Aorta (tissue), 5 donors: ENCODE results near the gene ZNF784. TPM values are rescaled to one million over a fixed set of nuclear protein-coding genes. Genes with fewer than 3 reads are reported as not detected.
A peak's percentile ranks its signal among the peaks of the same experiment; 100 is the strongest.

Experiments used
- ATAC-seq: fragments of 200-7000 bp; cut with Tn5 transposase; one replicate; pipeline ENCODE4 v1.9.1; 2022; ENCODE audit warnings: moderate library complexity; ENCODE audit not compliant: low FRiP score
- DNase-seq, 2 donors: peaks; one replicate each; pipeline ENCODE4 v3.0.0-alpha.2; 2020
- H3K27ac ChIP-seq, 2 donors: one replicate each; pipeline ENCODE4 v1.5.1; 2013; ENCODE audit warnings: low read length in 2 of 2, mild to moderate bottlenecking in 2 of 2, moderate library complexity in 2 of 2, control low read depth in 1 of 2, inconsistent platforms in 1 of 2, low read depth in 1 of 2
- H3K27me3 ChIP-seq, 2 donors: one replicate each; pipeline ENCODE4 v1.6.1; 2013; ENCODE audit warnings: control low read depth in 1 of 2, low read length in 1 of 2, mild to moderate bottlenecking in 1 of 2, moderate library complexity in 1 of 2; ENCODE audit not compliant: insufficient read depth in 2 of 2, control insufficient read depth in 1 of 2
- H3K36me3 ChIP-seq, 2 donors: one replicate each; pipeline ENCODE4 v1.6.1; 2013; ENCODE audit warnings: control low read depth in 1 of 2, low read length in 1 of 2, mild to moderate bottlenecking in 1 of 2; ENCODE audit not compliant: insufficient read depth in 2 of 2, control insufficient read depth in 1 of 2
- H3K4me1 ChIP-seq, 2 donors: one replicate each; pipeline ENCODE4 v1.6.1; 2013; ENCODE audit warnings: low read length in 2 of 2, control low read depth in 1 of 2, mild to moderate bottlenecking in 1 of 2, moderate library complexity in 1 of 2; ENCODE audit not compliant: insufficient read depth in 2 of 2, control insufficient read depth in 1 of 2
- H3K4me3 ChIP-seq, 2 donors: one replicate each; pipeline ENCODE4 v1.5.1; 2013; ENCODE audit warnings: low read length in 2 of 2, control low read depth in 1 of 2, mild to moderate bottlenecking in 1 of 2
- H3K9me3 ChIP-seq: one replicate; pipeline ENCODE4 v1.6.1; 2013; ENCODE audit warnings: mild to moderate bottlenecking, low read length; ENCODE audit not compliant: control insufficient read depth
- WGBS, 2 donors: extraction: QIAGEN DNeasy Blood & Tissue Kit; methylation state at CpG; one replicate each; pipeline ENCODE4 v1.1.7; 2013; 5-methylcytosine and 5-hydroxymethylcytosine counted together
- intact Hi-C, 2 donors: fragments of 100-400 bp; cut with DNase I; formaldehyde crosslinking; loops; one replicate each; pipeline versions ENCODE4 v1.14.2 to v1.15.0; 2022
- polyA plus RNA-seq, 2 donors: library from polyadenylated mRNA; stranded (reverse); fragments of 200-250 nt; gene quantifications; one replicate each; pipeline ENCODE4 v1.2.3, GENCODE V29; 2013
- total RNA-seq, 2 donors: library from RNA; stranded (reverse); fragmentation: NEBNext Ultra II Directional; extraction: Animal tissue kit (Norgen Biotek cat#: 25700); gene quantifications; one replicate each; pipeline ENCODE4 v1.2.1, GENCODE V29; 2021
- donor health status: healthy with polysubstance abuse.
- donor health status: Bipolar disorder and iron deficiency.
- donor health status: DM: no; HTN: no; CAD: no.
- donor health status: DM: no; HTN: no; CAD: no.
- donor health status: DM: yes; HTN: yes; CAD: no.

The ZNF784 gene
- total and polyA plus RNA-seq, 4 donors = 4.8 to 27.2 (median 5.2) TPM

DNA sequence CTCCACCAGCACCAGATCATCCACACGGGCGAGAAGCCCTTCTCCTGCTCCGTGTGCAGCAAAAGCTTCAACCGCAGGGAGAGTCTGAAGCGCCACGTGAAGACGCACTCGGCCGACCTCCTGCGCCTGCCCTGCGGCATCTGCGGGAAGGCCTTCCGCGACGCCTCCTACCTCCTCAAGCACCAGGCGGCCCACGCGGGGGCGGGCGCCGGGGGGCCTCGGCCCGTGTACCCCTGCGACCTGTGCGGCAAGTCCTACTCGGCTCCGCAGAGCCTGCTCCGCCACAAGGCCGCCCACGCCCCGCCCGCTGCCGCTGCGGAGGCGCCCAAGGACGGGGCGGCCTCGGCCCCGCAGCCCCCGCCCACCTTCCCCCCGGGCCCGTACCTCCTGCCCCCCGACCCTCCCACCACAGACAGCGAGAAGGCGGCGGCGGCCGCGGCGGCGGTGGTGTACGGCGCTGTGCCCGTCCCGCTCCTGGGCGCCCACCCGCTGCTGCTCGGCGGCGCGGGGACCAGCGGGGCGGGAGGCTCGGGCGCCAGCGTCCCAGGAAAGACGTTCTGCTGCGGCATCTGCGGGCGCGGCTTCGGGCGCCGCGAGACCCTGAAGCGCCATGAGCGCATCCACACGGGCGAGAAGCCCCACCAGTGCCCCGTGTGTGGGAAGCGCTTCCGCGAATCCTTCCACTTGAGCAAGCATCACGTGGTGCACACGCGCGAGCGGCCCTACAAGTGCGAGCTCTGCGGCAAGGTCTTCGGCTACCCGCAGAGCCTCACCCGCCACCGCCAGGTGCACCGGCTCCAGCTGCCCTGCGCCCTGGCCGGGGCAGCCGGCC, 9.4 kb downstream of the ZNF784 start:
- ATAC-seq (no peak), DNase-seq (no peak)
- Histone ChIP-seq H3K36me3 (peaks cover 0 to 6% of the 10 kb centered on the region in 2 donors), H3K4me1 (no peaks in the 10 kb centered on the region), H3K9me3 (no peaks in the 10 kb centered on the region), H3K27ac (no peak overlapping the region), H3K27me3 (no peaks in the 10 kb centered on the region), H3K4me3 (no peak overlapping the region)
- intact Hi-C loops = no loop called here
- WGBS, 2 donors = 97% methylated on average over 81 to 98 of the region's 98 CpGs

- ATAC-seq (no peak), DNase-seq (no peak)
- Histone ChIP-seq H3K27ac (no peak overlapping the region), H3K36me3 (peaks cover 0 to 7% of the 10 kb centered on the region in 2 donors), H3K27me3 (no peaks in the 10 kb centered on the region), H3K4me3 (no peak overlapping the region), H3K4me1 (no peaks in the 10 kb centered on the region), H3K9me3 (no peaks in the 10 kb centered on the region)
- WGBS, 2 donors = 93 to 94% methylated on average over 70 to 75 of the region's 75 CpGs
- intact Hi-C loops = no loop called here
Measured at GRCh38 chr19:55613930-55614710, 10.2 kb downstream of the ZNF784 start.

DNA sequence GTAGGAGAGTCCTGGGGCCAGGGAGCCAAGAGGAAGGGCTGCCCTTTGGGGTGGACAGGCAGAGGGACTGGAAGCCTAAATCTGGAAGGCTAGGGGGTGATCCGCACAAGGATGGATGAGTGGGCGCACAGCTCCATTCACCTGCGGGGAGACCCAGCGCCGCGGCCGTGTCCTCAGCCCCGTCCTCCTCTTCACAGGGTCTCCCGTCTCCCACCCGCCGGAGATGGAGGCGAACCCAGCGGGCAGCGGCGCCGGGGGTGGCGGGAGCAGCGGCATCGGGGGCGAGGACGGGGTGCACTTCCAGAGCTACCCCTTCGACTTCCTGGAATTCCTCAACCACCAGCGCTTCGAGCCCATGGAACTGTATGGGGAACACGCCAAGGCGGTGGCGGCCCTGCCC, 11.0 kb downstream of the ZNF784 start:
- DNase-seq (no peak), ATAC-seq (no peak)
- peaks cover 0 to 7% of the 10 kb centered on the region in 2 donors for H3K36me3 ChIP-seq
- H3K4me1 ChIP-seq = no peaks in the 10 kb centered on the region
- H3K9me3 ChIP-seq = no peaks in the 10 kb centered on the region
- H3K27ac ChIP-seq = no peak overlapping the region
- no peak overlapping the region for H3K4me3 ChIP-seq
- intact Hi-C loops = no loop called here
- H3K27me3 ChIP-seq = no peaks in the 10 kb centered on the region
- WGBS, 2 donors = 93 to 97% methylated on average over 20 to 27 of the region's 27 CpGs

GRCh38 chr19:55611983-55612645, 12.3 kb downstream of the ZNF784 start:
- 76 to 79% methylated on average over 3 of the region's 3 CpGs for WGBS, 2 donors
- H3K36me3 ChIP-seq = peaks cover 0 to 7% of the 10 kb centered on the region in 2 donors
- no peaks in the 10 kb centered on the region for H3K27me3 ChIP-seq
- DNase-seq (no peak), ATAC-seq (no peak)
- no peak overlapping the region for H3K4me3 ChIP-seq
- no peak overlapping the region for H3K27ac ChIP-seq
- intact Hi-C loops = no loop called here
- H3K9me3 ChIP-seq = no peaks in the 10 kb centered on the region
- H3K4me1 ChIP-seq = no peaks in the 10 kb centered on the region

GRCh38 chr19:55611300-55611982, 12.9 kb downstream of the ZNF784 start:
- 68 to 70% methylated on average over 15 of the region's 15 CpGs for WGBS, 2 donors
- H3K9me3 ChIP-seq = no peaks in the 10 kb centered on the region
- H3K4me1 ChIP-seq = no peaks in the 10 kb centered on the region
- intact Hi-C loops = no loop called here
- H3K36me3 ChIP-seq = peaks cover 0 to 6% of the 10 kb centered on the region in 2 donors
- H3K4me3 ChIP-seq = no peak overlapping the region
- ATAC-seq = no peak
- H3K27me3 ChIP-seq = no peaks in the 10 kb centered on the region
- DNase-seq = no peak
- no peak overlapping the region for H3K27ac ChIP-seq

- WGBS, 2 donors = 95% methylated on average over 5 of the region's 5 CpGs
- Histone ChIP-seq H3K9me3 (no peaks in the 10 kb centered on the region), H3K36me3 (peaks cover 0 to 1% of the 10 kb centered on the region in 2 donors), H3K4me1 (no peaks in the 10 kb centered on the region), H3K27me3 (no peaks in the 10 kb centered on the region), H3K4me3 (no peak overlapping the region), H3K27ac (no peak overlapping the region)
- DNase-seq = no peak
- intact Hi-C loops = loop anchor here in 1 of 2 donors (5.0 kb wide), 1 partner anchor 92 kb away; no protein-coding TSS in a partner anchor
- ATAC-seq = no peak
Measured at GRCh38 chr19:55609326-55609725, 15.0 kb downstream of the ZNF784 start.

DNA sequence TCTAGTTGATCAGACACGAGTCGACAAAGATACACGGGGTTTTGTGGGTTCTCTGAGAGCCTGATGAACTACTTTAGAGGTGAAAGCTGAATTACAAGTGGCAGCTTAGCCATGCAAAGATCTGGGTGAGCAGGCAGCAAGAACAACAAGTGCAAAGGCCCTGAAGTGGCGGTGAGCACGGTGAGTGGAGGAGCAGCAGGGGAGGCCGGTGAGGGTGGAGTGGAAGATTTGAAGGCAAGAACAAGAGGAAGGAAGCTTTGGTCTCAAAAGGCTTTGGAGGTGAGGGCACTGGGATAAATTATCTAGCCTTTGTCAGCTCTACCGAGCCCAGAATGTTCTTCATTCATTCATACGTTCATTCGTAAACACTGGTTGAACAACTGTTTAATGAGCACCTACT, 17.5 kb downstream of the ZNF784 start:
- H3K4me1 ChIP-seq = no peaks in the 10 kb centered on the region
- intact Hi-C loops = loop anchor here (1.0 to 5.0 kb wide), 2 partner anchors 90 to 91 kb away; no protein-coding TSS in a partner anchor
- DNase-seq (no peak), ATAC-seq (no peak)
- no peak overlapping the region for H3K4me3 ChIP-seq
- no peaks in the 10 kb centered on the region for H3K9me3 ChIP-seq
- WGBS, 2 donors = 76 to 77% methylated on average over 9 of the region's 9 CpGs
- H3K27ac ChIP-seq = no peak overlapping the region
- H3K36me3 ChIP-seq = peaks cover 0 to 1% of the 10 kb centered on the region in 2 donors
- H3K27me3 ChIP-seq = no peaks in the 10 kb centered on the region

DNA sequence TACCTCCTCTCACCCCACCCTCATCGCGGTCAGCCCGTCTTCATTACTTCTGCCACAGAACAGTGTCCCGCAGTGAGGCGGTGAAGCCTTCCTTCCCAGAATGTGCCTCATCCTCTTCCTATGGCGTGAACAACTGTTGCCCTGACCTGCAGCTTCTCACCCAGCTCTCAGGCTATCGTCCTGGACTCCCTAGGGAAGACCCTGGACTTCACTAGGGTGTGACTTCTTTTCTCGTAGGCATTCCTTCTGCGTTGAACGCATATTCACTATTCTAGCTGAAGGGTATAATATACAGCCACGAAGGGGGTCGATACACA, 17.9 kb downstream of the ZNF784 start:
- Histone ChIP-seq H3K4me3 (peak overlapping the region in 1 of 2 donors; percentile 69), H3K4me1 (no peaks in the 10 kb centered on the region)

More for the DNA sequence above, 17.9 kb downstream of the ZNF784 start:
- Histone ChIP-seq H3K27me3 (no peaks in the 10 kb centered on the region), H3K36me3 (peaks cover 0 to 1% of the 10 kb centered on the region in 2 donors), H3K9me3 (no peaks in the 10 kb centered on the region), H3K27ac (peak overlapping the region in 1 of 2 donors; percentile 20)
- intact Hi-C loops = loop anchor here (1.0 to 5.0 kb wide), 2 partner anchors 89 to 90 kb away; no protein-coding TSS in a partner anchor
- no peak for ATAC-seq
- WGBS, 2 donors = 18 to 20% methylated on average over 12 of the region's 12 CpGs
- no peak for DNase-seq
